HepG2 (cell line): ENCODE measurements around the gene SCARB2. TPM values are rescaled to one million over a fixed set of nuclear protein-coding genes. Genes with fewer than 3 reads are reported as not detected.

Source experiments
- DNMT3B ChIP-seq: conservative IDR thresholded peaks from 2 replicates; pipeline ENCODE4 v1.6.1; 2016; ENCODE audit warnings: missing biosample characterization, control low read depth
- ELF1 ChIP-seq: sonication (generic); formaldehyde crosslinking; IDR thresholded peaks from 2 replicates; pipeline ENCODE4 v1.4.0; 2020; ENCODE audit warnings: missing genetic modification reagents
- MEIS2 ChIP-seq: sonication (generic); formaldehyde crosslinking; IDR thresholded peaks from 2 replicates; pipeline ENCODE4 v1.9.0; 2021; ENCODE audit warnings: mild to moderate bottlenecking, missing genetic modification reagents
- MZF1 ChIP-seq: sonication (generic); formaldehyde crosslinking; IDR thresholded peaks from 2 replicates; pipeline ENCODE4 v1.8.1; 2023; ENCODE audit warnings: mild to moderate bottlenecking, missing genetic modification reagents, borderline replicate concordance
- PLSCR1 ChIP-seq: sonication (generic); formaldehyde crosslinking; IDR thresholded peaks from 2 replicates; pipeline ENCODE4 v1.5.0; 2020; ENCODE audit warnings: missing genetic modification reagents, mild to moderate bottlenecking, borderline replicate concordance
- POLR2G ChIP-seq: fragments of 200-400 bp; formaldehyde crosslinking; IDR thresholded peaks from 2 replicates; pipeline ENCODE4 v1.6.1; 2018; ENCODE audit warnings: mild to moderate bottlenecking, low read depth, low read length, moderate library complexity
- ZBTB38 ChIP-seq: sonication (generic); formaldehyde crosslinking; IDR thresholded peaks from 2 replicates; pipeline ENCODE4 v1.5.1; 2020; ENCODE audit warnings: mild to moderate bottlenecking, missing genetic modification reagents
- ZKSCAN8 ChIP-seq: IDR thresholded peaks from 2 replicates; pipeline ENCODE4 v1.6.1; 2016; ENCODE audit warnings: borderline replicate concordance, missing genetic modification reagents, missing compliant biosample characterization
- ZNF484 ChIP-seq: sonication (generic); formaldehyde crosslinking; IDR thresholded peaks from 2 replicates; pipeline ENCODE4 v1.5.1; 2020; ENCODE audit warnings: mild to moderate bottlenecking, low read depth, missing genetic modification reagents, borderline replicate concordance
- ZNF788 ChIP-seq: sonication (generic); formaldehyde crosslinking; IDR thresholded peaks from 2 replicates; pipeline ENCODE4 v1.5.0; 2020; ENCODE audit warnings: mild to moderate bottlenecking, missing genetic modification reagents, borderline replicate concordance
- ZSCAN12 ChIP-seq: sonication (generic); formaldehyde crosslinking; IDR thresholded peaks from 2 replicates; pipeline ENCODE4 v1.9.0; 2021; ENCODE audit warnings: mild to moderate bottlenecking, missing genetic modification reagents
- ZZZ3 ChIP-seq: sonication (generic); formaldehyde crosslinking; IDR thresholded peaks from 2 replicates; pipeline ENCODE4 v1.4.0; 2020; ENCODE audit warnings: missing genetic modification reagents, mild to moderate bottlenecking, borderline replicate concordance
- polyA plus RNA-seq, 8 experiments: library from polyadenylated mRNA; depleted of rRNA in 3 of 8; stranded (reverse) in 7 of 8; unstranded in 1 of 8; fragments of >200 nt; fragmentation: Illumina TruSeq in 4 of 8; extraction: Trizol in 4 of 8; gene quantifications; 2 replicates each; pipeline versions ENCODE4 v1.2.1 to v1.2.3, GENCODE V29; 2011 to 2016; ENCODE audit warnings: low read depth in 4 of 8, missing spikeins in 1 of 8, mixed read lengths in 1 of 8; ENCODE audit not compliant: insufficient read depth in 1 of 8
- total RNA-seq, 5 experiments: library from RNA; depleted of rRNA; stranded (reverse); fragments of >200 nt; fragmentation: Illumina TruSeq; extraction: Trizol; gene quantifications; 2 replicates each; pipeline ENCODE4 v1.2.3, GENCODE V29; 2016; ENCODE audit warnings: low read depth in 1 of 5
- TF ChIP-seq, protein P1 (sequence below): sonication (generic); formaldehyde crosslinking; IDR thresholded peaks from 2 replicates; pipeline ENCODE4 v1.8.1; 2023; ENCODE audit warnings: mild to moderate bottlenecking, missing genetic modification reagents
- TF ChIP-seq, protein P2 (sequence below): sonication (generic); formaldehyde crosslinking; IDR thresholded peaks from 2 replicates; pipeline ENCODE4 v1.9.0; 2022; ENCODE audit warnings: missing genetic modification reagents, mild to moderate bottlenecking, borderline replicate concordance
- TF ChIP-seq, protein P3 (sequence below): IDR thresholded peaks from 2 replicates; pipeline ENCODE4 v1.6.1; 2018; ENCODE audit warnings: missing genetic modification reagents
- TF ChIP-seq, protein P4 (sequence below): IDR thresholded peaks from 2 replicates; pipeline ENCODE4 v1.6.1; 2012; ENCODE audit warnings: inconsistent platforms
- TF ChIP-seq, protein P5 (sequence below): sonication (generic); formaldehyde crosslinking; IDR thresholded peaks from 2 replicates; pipeline ENCODE4 v1.4.0; 2020; ENCODE audit warnings: mild to moderate bottlenecking, missing genetic modification reagents
- TF ChIP-seq, protein P6 (sequence below): IDR thresholded peaks from 2 replicates; pipeline ENCODE4 v1.4.0; 2020; ENCODE audit warnings: mild to moderate bottlenecking, missing genetic modification reagents

The SCARB2 gene
- total and polyA plus RNA-seq, 2 of the 13 experiments (the other 11 are each of a cell fraction or from before 2014, with no cell fraction given): 40.6 to 43.4 TPM

DNA sequence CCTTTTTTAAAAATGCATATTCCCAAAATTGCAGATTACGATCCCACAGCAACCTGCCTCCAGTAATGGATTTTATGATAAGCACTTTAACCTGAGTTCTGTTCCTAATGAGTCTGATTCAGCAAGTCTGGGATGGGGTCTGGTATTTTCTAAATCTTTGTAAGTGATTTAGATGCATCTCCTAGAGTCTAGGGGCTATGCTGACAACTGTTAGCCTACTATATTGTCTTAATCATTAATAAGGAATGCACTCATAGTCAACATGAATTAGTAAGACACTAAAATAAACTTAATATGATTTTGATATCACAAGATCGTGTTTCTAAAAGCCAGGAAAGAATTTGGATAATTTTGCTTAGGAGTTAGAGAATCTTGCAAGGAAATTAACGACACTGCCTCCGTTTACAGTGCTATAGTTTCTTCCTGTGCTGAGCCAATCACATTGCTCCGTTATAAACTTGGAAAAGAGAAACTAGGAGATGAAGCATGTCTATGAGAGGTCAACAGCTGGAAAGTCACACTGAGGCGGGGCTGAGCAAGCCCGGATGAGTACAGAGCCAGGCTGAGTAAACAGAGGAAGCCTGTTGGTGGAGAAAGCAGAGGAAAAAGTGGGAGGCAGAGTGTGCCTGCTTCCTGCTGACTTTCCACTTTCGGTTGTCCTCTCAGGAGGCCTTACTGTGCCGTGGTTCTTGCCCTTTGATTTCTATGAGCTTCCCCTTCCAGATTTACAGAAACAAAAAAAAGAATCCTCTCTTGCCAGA, 5.4 kb downstream of the SCARB2 start (continued):
- peak; percentile 56; the same call in 1 of the 2 replicates for TF ChIP-seq ZKSCAN8 (CRISPR knock-in tag)
- TF ChIP-seq, protein P1, sequence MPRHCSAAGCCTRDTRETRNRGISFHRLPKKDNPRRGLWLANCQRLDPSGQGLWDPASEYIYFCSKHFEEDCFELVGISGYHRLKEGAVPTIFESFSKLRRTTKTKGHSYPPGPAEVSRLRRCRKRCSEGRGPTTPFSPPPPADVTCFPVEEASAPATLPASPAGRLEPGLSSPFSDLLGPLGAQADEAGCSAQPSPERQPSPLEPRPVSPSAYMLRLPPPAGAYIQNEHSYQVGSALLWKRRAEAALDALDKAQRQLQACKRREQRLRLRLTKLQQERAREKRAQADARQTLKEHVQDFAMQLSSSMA: peak; percentile 67; the same call in 1 of the 2 replicates
- TF ChIP-seq PLSCR1: no peak
- TF ChIP-seq ZSCAN12 (CRISPR knock-in tag): no peak
- TF ChIP-seq POLR2G: peak; percentile 46; the same call in 1 of the 2 replicates
- TF ChIP-seq, protein P2, sequence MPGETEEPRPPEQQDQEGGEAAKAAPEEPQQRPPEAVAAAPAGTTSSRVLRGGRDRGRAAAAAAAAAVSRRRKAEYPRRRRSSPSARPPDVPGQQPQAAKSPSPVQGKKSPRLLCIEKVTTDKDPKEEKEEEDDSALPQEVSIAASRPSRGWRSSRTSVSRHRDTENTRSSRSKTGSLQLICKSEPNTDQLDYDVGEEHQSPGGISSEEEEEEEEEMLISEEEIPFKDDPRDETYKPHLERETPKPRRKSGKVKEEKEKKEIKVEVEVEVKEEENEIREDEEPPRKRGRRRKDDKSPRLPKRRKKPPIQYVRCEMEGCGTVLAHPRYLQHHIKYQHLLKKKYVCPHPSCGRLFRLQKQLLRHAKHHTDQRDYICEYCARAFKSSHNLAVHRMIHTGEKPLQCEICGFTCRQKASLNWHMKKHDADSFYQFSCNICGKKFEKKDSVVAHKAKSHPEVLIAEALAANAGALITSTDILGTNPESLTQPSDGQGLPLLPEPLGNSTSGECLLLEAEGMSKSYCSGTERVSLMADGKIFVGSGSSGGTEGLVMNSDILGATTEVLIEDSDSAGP (CRISPR knock-in tag): no peak
- TF ChIP-seq ZBTB38 (CRISPR knock-in tag): no peak
- no peak for TF ChIP-seq MZF1 (CRISPR knock-in tag)
- TF ChIP-seq, protein P3, sequence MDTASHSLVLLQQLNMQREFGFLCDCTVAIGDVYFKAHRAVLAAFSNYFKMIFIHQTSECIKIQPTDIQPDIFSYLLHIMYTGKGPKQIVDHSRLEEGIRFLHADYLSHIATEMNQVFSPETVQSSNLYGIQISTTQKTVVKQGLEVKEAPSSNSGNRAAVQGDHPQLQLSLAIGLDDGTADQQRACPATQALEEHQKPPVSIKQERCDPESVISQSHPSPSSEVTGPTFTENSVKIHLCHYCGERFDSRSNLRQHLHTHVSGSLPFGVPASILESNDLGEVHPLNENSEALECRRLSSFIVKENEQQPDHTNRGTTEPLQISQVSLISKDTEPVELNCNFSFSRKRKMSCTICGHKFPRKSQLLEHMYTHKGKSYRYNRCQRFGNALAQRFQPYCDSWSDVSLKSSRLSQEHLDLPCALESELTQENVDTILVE (CRISPR knock-in tag): peak; percentile 60; the same call in 1 of the 2 replicates
- TF ChIP-seq MEIS2: 0 out of 2 replicates have a peak, but pooled peaks have one; percentile 51
- TF ChIP-seq ZNF484 (CRISPR knock-in tag): no peak
- TF ChIP-seq ZZZ3 (CRISPR knock-in tag): no peak
- TF ChIP-seq, protein P4, sequence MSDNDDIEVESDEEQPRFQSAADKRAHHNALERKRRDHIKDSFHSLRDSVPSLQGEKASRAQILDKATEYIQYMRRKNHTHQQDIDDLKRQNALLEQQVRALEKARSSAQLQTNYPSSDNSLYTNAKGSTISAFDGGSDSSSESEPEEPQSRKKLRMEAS: peak; percentile 68
- no peak for TF ChIP-seq DNMT3B (CRISPR knock-in tag)
- TF ChIP-seq ZNF788 (CRISPR knock-in tag): peak; percentile 53; the same call in 1 of the 2 replicates
- TF ChIP-seq, protein P5, sequence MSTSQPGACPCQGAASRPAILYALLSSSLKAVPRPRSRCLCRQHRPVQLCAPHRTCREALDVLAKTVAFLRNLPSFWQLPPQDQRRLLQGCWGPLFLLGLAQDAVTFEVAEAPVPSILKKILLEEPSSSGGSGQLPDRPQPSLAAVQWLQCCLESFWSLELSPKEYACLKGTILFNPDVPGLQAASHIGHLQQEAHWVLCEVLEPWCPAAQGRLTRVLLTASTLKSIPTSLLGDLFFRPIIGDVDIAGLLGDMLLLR: no peak
- peak; percentile 46; the same call in 1 of the 2 replicates for TF ChIP-seq ELF1 (CRISPR knock-in tag)
- TF ChIP-seq, protein P6, sequence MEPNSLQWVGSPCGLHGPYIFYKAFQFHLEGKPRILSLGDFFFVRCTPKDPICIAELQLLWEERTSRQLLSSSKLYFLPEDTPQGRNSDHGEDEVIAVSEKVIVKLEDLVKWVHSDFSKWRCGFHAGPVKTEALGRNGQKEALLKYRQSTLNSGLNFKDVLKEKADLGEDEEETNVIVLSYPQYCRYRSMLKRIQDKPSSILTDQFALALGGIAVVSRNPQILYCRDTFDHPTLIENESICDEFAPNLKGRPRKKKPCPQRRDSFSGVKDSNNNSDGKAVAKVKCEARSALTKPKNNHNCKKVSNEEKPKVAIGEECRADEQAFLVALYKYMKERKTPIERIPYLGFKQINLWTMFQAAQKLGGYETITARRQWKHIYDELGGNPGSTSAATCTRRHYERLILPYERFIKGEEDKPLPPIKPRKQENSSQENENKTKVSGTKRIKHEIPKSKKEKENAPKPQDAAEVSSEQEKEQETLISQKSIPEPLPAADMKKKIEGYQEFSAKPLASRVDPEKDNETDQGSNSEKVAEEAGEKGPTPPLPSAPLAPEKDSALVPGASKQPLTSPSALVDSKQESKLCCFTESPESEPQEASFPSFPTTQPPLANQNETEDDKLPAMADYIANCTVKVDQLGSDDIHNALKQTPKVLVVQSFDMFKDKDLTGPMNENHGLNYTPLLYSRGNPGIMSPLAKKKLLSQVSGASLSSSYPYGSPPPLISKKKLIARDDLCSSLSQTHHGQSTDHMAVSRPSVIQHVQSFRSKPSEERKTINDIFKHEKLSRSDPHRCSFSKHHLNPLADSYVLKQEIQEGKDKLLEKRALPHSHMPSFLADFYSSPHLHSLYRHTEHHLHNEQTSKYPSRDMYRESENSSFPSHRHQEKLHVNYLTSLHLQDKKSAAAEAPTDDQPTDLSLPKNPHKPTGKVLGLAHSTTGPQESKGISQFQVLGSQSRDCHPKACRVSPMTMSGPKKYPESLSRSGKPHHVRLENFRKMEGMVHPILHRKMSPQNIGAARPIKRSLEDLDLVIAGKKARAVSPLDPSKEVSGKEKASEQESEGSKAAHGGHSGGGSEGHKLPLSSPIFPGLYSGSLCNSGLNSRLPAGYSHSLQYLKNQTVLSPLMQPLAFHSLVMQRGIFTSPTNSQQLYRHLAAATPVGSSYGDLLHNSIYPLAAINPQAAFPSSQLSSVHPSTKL: peak; percentile 86
